ENCODE results near the gene RNF166. TPM values are rescaled to one million over a fixed set of nuclear protein-coding genes. Genes with fewer than 3 reads are reported as not detected.

Gene RNF166
- total RNA-seq, 4 donors from 2014 or later: 22.9 to 32.5 (median 26.1) TPM

- DNase-seq (no peak), ATAC-seq (no peak)
- TF ChIP-seq CTCF (IDR thresholded peaks at IDR 0.05 in 4 of 5, conservative IDR thresholded peaks at IDR 0.05 in 1 of 5) (no peak), POLR2A (IDR thresholded peaks at IDR 0.05) (no peak)
- Histone ChIP-seq H3K4me1 (peaks cover 17 to 30% of the 10 kb centered on the region in 2 donors), H3K9me3 (no peaks in the 10 kb centered on the region), H3K27me3 (no peaks in the 10 kb centered on the region), H3K27ac (no peak overlapping the region), H3K4me3 (no peak overlapping the region), H3K36me3 (no peaks in the 10 kb centered on the region)
- in situ Hi-C loops (cut with MboI; ENCODE audit: low sequenced_read_pairs in 4 of 4): no loop called here
- intact Hi-C loops (cut with DNase I; ENCODE audit: low total_unique reads): no loop called here
Measured at GRCh38 chr16:88690341-88691128, 15.7 kb downstream of the RNF166 start.

GRCh38 chr16:88688013-88688778, 18.0 kb downstream of the RNF166 start:
- Histone ChIP-seq H3K4me3 (no peak overlapping the region), H3K27me3 (no peaks in the 10 kb centered on the region), H3K4me1 (peaks cover 16 to 31% of the 10 kb centered on the region in 2 donors), H3K36me3 (no peaks in the 10 kb centered on the region), H3K9me3 (no peaks in the 10 kb centered on the region), H3K27ac (peak overlapping the region; percentile 82 to 96 (median 88))
- ATAC-seq (peak; percentile 78 to 82), DNase-seq (peak; percentile 61 to 80)
- peak; percentile 32 to 33 for TF ChIP-seq POLR2A (IDR thresholded peaks at IDR 0.05)
- TF ChIP-seq CTCF (IDR thresholded peaks at IDR 0.05 in 4 of 5, conservative IDR thresholded peaks at IDR 0.05 in 1 of 5): no peak
- intact Hi-C loops (cut with DNase I; ENCODE audit: low total_unique reads) (no loop called here), in situ Hi-C loops (cut with MboI; ENCODE audit: low sequenced_read_pairs in 4 of 4) (no loop called here)

- no peaks in the 10 kb centered on the region for H3K27me3 ChIP-seq
- no peaks in the 10 kb centered on the region for H3K36me3 ChIP-seq
- intact Hi-C loops (cut with DNase I; ENCODE audit: low total_unique reads): loop anchor here (2.0 kb wide), 2 partner anchors 19 to 483 kb away; partner anchors contain the start of genes CDH15, CTU2 and RNF166
- in situ Hi-C loops (cut with MboI; ENCODE audit: low sequenced_read_pairs in 4 of 4): no loop called here
- no peak for DNase-seq
- H3K27ac ChIP-seq: peak overlapping the region; percentile 82 to 96 (median 88)
- ATAC-seq: peak in 1 of 2 donors; percentile 0
- no peak for TF ChIP-seq CTCF (IDR thresholded peaks at IDR 0.05 in 4 of 5, conservative IDR thresholded peaks at IDR 0.05 in 1 of 5)
- no peak for TF ChIP-seq POLR2A (IDR thresholded peaks at IDR 0.05)
- no peak overlapping the region for H3K4me3 ChIP-seq
- no peaks in the 10 kb centered on the region for H3K9me3 ChIP-seq
- H3K4me1 ChIP-seq: peaks cover 16 to 31% of the 10 kb centered on the region in 2 donors
Measured at GRCh38 chr16:88687676-88688012, 18.6 kb downstream of the RNF166 start.

GRCh38 chr16:88687254-88687576, 19.0 kb downstream of the RNF166 start:
- intact Hi-C loops (cut with DNase I; ENCODE audit: low total_unique reads): loop anchor here (2.0 kb wide), 2 partner anchors 20 to 484 kb away; partner anchors contain the start of genes CDH15, CTU2 and RNF166
- ATAC-seq (no peak), DNase-seq (no peak)
- H3K4me3 ChIP-seq: peak overlapping the region in 1 of 4 donors; percentile 68
- H3K27ac ChIP-seq: peak overlapping the region; percentile 82 to 96 (median 88)
- no peaks in the 10 kb centered on the region for H3K9me3 ChIP-seq
- TF ChIP-seq POLR2A (IDR thresholded peaks at IDR 0.05) (no peak), CTCF (IDR thresholded peaks at IDR 0.05 in 4 of 5, conservative IDR thresholded peaks at IDR 0.05 in 1 of 5) (no peak)
- in situ Hi-C loops (cut with MboI; ENCODE audit: low sequenced_read_pairs in 4 of 4): no loop called here
- peaks cover 16 to 31% of the 10 kb centered on the region in 2 donors for H3K4me1 ChIP-seq
- H3K27me3 ChIP-seq: no peaks in the 10 kb centered on the region
- H3K36me3 ChIP-seq: no peaks in the 10 kb centered on the region
